ENCODE results near the gene EIF4ENIF1.

EIF4ENIF1 gene

DNA sequence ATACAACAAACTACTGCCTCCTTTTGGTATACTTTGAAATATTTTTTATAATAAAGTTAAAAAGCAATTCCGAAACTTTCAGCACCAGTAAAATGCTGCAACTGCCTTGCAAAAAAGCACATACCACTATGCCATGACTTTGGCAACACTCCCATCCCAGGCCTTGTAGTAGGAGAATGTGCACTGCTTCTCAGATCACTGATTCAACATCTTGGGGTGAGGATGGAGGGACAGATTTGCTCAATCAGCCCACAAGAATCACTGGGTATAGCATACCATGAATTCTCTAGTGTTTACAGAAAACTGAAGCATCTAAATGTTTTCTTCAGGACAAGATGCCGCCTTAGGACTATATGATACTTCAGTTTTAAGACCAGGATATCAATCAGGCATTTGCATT, 14.9 kb downstream of the EIF4ENIF1 start:
- TF ChIP-seq, protein P1, sequence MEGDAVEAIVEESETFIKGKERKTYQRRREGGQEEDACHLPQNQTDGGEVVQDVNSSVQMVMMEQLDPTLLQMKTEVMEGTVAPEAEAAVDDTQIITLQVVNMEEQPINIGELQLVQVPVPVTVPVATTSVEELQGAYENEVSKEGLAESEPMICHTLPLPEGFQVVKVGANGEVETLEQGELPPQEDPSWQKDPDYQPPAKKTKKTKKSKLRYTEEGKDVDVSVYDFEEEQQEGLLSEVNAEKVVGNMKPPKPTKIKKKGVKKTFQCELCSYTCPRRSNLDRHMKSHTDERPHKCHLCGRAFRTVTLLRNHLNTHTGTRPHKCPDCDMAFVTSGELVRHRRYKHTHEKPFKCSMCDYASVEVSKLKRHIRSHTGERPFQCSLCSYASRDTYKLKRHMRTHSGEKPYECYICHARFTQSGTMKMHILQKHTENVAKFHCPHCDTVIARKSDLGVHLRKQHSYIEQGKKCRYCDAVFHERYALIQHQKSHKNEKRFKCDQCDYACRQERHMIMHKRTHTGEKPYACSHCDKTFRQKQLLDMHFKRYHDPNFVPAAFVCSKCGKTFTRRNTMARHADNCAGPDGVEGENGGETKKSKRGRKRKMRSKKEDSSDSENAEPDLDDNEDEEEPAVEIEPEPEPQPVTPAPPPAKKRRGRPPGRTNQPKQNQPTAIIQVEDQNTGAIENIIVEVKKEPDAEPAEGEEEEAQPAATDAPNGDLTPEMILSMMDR (IDR thresholded peaks at IDR 0.05; ENCODE audit: low read length), result no peak
- no peak overlapping the region for H3K4me2 ChIP-seq (ENCODE audit: low read depth, low read length)
- H3K79me2 ChIP-seq (ENCODE audit: low read length), result peaks cover 68% of the 10 kb centered on the region
- H3K36me3 ChIP-seq (replicated peaks; ENCODE audit: insufficient read depth, low read length), result peaks cover 8% of the 10 kb centered on the region; the same call in 1 of the 2 replicates
- no peaks in the 10 kb centered on the region for H3K9me2 ChIP-seq (replicated peaks; ENCODE audit: insufficient read depth, low read length)
- DNase-seq, result no peak
- no peaks in the 10 kb centered on the region for H3K9me3 ChIP-seq (replicated peaks; ENCODE audit: insufficient read depth, low read length)
- no peaks in the 10 kb centered on the region for H4K20me1 ChIP-seq (ENCODE audit: insufficient read depth, low read length)
- H3K27me3 ChIP-seq (replicated peaks; ENCODE audit: insufficient read depth, low read length), result no peaks in the 10 kb centered on the region
- no peak overlapping the region for H3K4me3 ChIP-seq (ENCODE audit: low read length)
- H3K27ac ChIP-seq (ENCODE audit: low read length), result no peak overlapping the region
- H2AFZ ChIP-seq (ENCODE audit: low read length), result no peak overlapping the region
- no peak overlapping the region for H3K9ac ChIP-seq (ENCODE audit: low read length)
- H3K4me1 ChIP-seq (ENCODE audit: low read length), result peaks cover 19% of the 10 kb centered on the region
- H3F3A ChIP-seq (ENCODE audit: insufficient read depth, low read length), result peaks cover 14% of the 10 kb centered on the region

DNA sequence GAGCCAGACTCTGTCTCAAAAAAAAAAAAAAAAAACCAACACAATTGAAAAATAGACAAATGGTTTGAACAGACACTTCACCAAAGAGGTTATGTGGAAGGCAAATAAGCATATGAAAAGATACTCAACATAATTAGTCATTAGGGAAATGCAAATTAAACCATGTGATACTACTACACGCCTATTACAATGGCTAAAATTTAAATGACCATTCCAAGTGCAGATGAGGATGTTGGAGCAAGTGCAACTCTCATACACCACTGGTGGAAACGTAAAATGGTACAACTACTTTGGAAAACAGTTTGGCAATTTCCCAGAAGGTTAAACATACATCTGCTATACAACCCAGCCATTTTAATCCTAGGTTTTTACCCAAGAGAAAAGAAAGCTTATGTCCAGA, 24.3 kb downstream of the EIF4ENIF1 start:
- no peak overlapping the region for H3K9ac ChIP-seq (ENCODE audit: low read length)
- no peaks in the 10 kb centered on the region for H3K9me2 ChIP-seq (replicated peaks; ENCODE audit: insufficient read depth, low read length)
- H3K9me3 ChIP-seq (replicated peaks; ENCODE audit: insufficient read depth, low read length), result no peaks in the 10 kb centered on the region
- no peaks in the 10 kb centered on the region for H3K4me1 ChIP-seq (ENCODE audit: low read length)
- H3K36me3 ChIP-seq (replicated peaks; ENCODE audit: insufficient read depth, low read length), result peaks cover 15% of the 10 kb centered on the region; the same call in 1 of the 2 replicates
- no peak overlapping the region for H3K27ac ChIP-seq (ENCODE audit: low read length)
- no peaks in the 10 kb centered on the region for H3F3A ChIP-seq (ENCODE audit: insufficient read depth, low read length)
- H2AFZ ChIP-seq (ENCODE audit: low read length), result no peak overlapping the region
- H3K4me3 ChIP-seq (ENCODE audit: low read length), result no peak overlapping the region
- no peaks in the 10 kb centered on the region for H4K20me1 ChIP-seq (ENCODE audit: insufficient read depth, low read length)
- DNase-seq, result no peak
- peaks cover 55% of the 10 kb centered on the region for H3K79me2 ChIP-seq (ENCODE audit: low read length)
- H3K27me3 ChIP-seq (replicated peaks; ENCODE audit: insufficient read depth, low read length), result no peaks in the 10 kb centered on the region
- no peak overlapping the region for H3K4me2 ChIP-seq (ENCODE audit: low read depth, low read length)
- no peak for TF ChIP-seq EZH2 (optimal IDR thresholded peaks at IDR 0.05; ENCODE audit: low read depth, low read length)
- TF ChIP-seq, protein P1 (IDR thresholded peaks at IDR 0.05; ENCODE audit: low read length), result no peak
- no peak for TF ChIP-seq EZH2phosphoT487 (IDR thresholded peaks at IDR 0.05; ENCODE audit: low read length)

- TF ChIP-seq, protein P1 (IDR thresholded peaks at IDR 0.05; ENCODE audit: low read length), result no peak
- no peak for TF ChIP-seq EZH2phosphoT487 (IDR thresholded peaks at IDR 0.05; ENCODE audit: low read length)
- TF ChIP-seq EZH2 (optimal IDR thresholded peaks at IDR 0.05; ENCODE audit: low read depth, low read length), result no peak
- Histone ChIP-seq H3K27ac (ENCODE audit: low read length) (no peak overlapping the region), H3K79me2 (ENCODE audit: low read length) (peaks cover 31% of the 10 kb centered on the region), H3K9me2 (replicated peaks; ENCODE audit: insufficient read depth, low read length) (no peaks in the 10 kb centered on the region), H4K20me1 (ENCODE audit: insufficient read depth, low read length) (no peaks in the 10 kb centered on the region), H3K4me2 (ENCODE audit: low read depth, low read length) (no peak overlapping the region), H3K9me3 (replicated peaks; ENCODE audit: insufficient read depth, low read length) (no peaks in the 10 kb centered on the region), H3K4me3 (ENCODE audit: low read length) (no peak overlapping the region), H3F3A (ENCODE audit: insufficient read depth, low read length) (no peaks in the 10 kb centered on the region), H3K9ac (ENCODE audit: low read length) (no peak overlapping the region), H3K27me3 (replicated peaks; ENCODE audit: insufficient read depth, low read length) (no peaks in the 10 kb centered on the region), H2AFZ (ENCODE audit: low read length) (no peak overlapping the region), H3K4me1 (ENCODE audit: low read length) (no peaks in the 10 kb centered on the region), H3K36me3 (replicated peaks; ENCODE audit: insufficient read depth, low read length) (peaks cover 21% of the 10 kb centered on the region; the same call in 1 of the 2 replicates)
- DNase-seq, result no peak
Observed at GRCh38 chr22:31461699-31462098, 27.9 kb downstream of the EIF4ENIF1 start.
